Inflammatory macrophage treated with lipopolysaccharide for 1 hour (primary cell): ENCODE data around the gene COMT.
A peak's percentile ranks its signal among the peaks of the same experiment; 100 is the strongest.

Source experiments
- DNase-seq, 2 donors: peaks; one replicate each; pipeline ENCODE4 v3.0.0-alpha.2; 2020 to 2022

COMT gene

GRCh38 chr22:19984201-19984753 is 42.7 kb downstream of the COMT start:
- DNase-seq: no peak

GRCh38 chr22:19984851-19985811 is 43.6 kb downstream of the COMT start:
- DNase-seq: no peak

- DNase-seq: no peak
These were observed 44.4 kb downstream of the COMT start for GRCh38 chr22:19986011-19986409.

GRCh38 chr22:19986410-19987341 is 45.1 kb downstream of the COMT start:
- peak; percentile 65 to 73 for DNase-seq

DNA sequence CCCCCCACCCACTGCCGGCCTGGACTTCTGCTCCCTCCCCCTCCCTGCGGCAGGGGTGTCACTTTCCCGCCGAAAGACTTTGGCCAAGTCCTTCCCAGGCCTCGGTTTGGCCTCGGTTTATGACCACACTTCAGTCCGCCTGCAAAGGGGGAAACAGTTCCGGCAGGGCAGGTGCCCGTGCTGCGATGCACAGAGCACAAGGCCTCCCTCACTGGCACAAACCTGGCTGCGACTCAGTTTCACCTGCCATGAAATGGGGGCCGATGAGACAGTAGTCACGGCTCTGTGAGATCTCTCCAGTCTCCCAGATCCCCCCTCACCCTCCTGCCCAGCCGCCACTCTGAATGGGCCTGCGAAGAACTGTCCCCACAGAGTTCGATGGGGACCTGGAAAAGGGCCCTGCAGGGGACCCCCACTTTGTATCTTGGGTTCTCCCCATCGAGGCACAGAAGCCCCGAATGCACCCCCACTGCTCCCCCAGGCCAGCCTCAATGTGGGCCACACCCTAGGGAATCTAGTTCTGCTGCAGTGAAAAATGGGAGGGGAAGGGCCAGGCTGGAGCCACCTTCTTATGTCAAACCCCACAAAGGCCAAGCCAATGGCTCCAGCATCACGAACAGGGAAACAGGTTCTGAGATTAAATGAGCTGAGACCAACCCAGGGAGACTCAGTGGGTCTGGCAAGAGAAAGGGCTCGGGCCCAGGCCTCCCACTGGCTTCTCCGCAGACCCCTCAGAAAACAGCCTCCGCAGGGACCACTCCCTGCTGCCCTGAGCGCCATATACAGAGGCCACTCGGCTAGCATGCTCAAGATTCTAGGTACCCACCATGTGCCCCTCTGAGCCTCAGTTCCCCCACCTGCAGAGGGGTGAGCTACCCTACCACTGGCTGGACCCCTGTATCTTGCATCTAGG is 46.1 kb downstream of the COMT start:
- DNase-seq: no peak

- no peak for DNase-seq
These were observed 46.8 kb downstream of the COMT start for GRCh38 chr22:19988331-19988808.

GRCh38 chr22:19988965-19989724 is 47.6 kb downstream of the COMT start:
- DNase-seq: no peak

- no peak for DNase-seq
These were observed 48.1 kb downstream of the COMT start for GRCh38 chr22:19989725-19990067.

DNA sequence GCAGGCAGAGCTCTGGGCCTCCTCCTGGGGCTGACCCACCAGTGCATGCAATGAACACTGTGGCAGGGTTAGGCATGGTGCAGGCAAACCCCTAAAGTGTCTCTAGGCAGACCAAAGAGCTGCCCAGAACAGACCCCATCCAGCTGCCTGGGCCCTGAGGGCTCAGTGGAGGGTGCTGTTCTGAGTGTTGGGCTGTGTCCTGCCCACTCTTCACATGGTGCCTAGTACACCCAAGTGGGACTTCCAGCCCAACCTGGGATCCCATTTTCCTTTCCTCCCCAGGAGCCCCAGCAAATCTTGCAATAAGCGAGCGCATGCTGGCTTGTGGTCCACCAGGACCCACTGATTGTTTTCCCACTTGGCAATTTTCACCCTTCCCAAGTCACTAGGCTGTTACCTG is 48.6 kb downstream of the COMT start:
- DNase-seq: no peak

DNA sequence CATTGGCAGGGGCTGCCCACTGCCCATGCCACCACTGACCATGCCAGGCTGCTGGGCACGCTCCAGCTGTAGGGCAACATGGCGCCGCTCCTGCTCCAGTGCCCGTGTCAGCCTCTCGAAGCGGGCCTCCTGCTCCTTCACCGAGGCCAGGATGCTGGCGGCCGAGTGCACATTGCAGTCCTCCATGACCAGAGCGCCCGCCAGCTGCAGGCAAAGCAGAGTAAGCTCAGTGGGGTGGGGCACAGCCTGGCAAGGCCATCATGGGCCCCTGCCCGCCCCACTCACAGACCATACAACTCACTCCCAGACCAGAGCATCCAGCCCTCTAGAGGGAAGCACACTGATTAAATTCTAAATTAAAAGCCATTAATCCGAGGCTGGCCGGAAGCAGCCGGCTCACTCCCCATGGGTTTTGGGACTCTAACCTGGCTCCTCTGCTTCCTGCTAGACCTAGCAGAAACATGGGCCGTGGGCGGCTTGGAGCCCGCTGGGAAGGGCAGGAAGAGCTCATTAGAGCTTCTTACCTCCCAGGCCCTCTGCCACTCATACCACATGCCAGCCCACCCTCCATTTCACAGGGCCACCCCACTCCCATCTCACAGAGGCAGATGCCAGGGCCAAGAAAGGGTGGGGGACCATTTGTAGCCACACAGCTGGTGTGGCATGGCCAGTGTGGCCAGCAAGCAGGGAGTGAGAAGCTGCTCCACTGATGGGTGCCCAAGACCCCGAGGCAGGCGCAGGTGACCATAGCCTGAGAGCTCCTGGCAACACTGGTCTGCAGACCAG is 49.2 kb downstream of the COMT start:
- no peak for DNase-seq

GRCh38 chr22:19991395-19991644 is 49.7 kb downstream of the COMT start:
- DNase-seq: no peak

DNA sequence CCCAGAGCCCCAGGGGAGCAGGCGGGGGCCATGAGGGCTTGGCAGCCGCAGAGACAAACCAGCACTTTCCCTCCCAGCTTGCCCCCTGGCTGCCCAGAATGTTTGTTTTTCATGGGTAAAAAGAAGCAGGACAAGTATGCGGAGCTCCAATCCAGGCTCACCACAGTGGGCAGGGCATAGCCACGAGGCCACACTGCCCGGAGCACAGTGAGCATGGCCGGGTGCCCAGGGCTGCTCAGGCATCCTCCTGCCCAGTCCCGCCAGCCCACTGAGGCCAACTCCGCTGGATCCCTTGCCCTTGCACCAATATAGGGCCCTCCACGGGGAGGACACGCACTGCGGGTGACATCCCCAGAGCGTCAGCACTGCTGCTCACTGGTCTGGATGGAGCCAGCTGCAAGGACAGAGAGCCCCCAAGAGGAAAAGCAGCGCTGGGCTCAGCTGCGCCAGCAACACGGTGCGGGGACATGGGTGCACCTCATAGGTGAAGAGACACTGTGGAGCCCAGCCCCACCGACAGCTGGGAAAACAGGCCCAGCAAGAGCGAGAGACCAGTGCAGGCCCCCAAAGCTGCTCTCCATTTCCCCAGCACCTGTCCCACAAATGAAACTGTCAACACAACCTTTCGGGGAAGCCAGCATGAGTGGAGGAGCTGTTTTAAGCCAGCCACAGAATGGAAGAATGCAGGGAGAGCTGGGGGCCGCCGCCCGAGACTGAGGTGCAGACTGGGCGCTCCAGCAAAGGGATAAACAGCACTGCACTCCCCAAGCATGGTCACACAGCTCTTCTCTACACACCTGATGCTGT is 50.3 kb downstream of the COMT start:
- DNase-seq: no peak

- DNase-seq: no peak
These were observed 50.9 kb downstream of the COMT start for GRCh38 chr22:19992481-19992911.

- DNase-seq: no peak
These were observed 51.4 kb downstream of the COMT start for GRCh38 chr22:19992921-19993355.

DNA sequence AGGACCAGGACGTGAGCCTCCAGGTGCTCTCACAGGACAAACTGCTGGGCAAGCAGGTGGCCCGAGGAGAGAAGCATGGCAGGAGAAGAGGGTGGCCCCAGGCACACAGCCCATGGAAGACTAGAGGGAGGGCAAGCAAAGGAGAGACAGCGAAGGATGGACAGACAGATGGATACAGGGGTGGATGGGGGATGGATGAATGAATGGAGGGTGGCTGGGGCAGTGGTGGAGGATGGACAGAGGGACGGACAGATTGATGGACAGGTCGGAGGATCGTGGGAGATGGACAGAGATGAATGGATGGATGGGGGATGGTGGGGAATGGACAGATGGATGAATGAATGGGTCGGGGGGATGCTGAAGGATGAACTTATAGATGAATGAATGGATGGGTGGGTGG is 52.4 kb downstream of the COMT start:
- no peak for DNase-seq

- no peak for DNase-seq
These were observed 53.5 kb downstream of the COMT start for GRCh38 chr22:19994851-19995610.

DNA sequence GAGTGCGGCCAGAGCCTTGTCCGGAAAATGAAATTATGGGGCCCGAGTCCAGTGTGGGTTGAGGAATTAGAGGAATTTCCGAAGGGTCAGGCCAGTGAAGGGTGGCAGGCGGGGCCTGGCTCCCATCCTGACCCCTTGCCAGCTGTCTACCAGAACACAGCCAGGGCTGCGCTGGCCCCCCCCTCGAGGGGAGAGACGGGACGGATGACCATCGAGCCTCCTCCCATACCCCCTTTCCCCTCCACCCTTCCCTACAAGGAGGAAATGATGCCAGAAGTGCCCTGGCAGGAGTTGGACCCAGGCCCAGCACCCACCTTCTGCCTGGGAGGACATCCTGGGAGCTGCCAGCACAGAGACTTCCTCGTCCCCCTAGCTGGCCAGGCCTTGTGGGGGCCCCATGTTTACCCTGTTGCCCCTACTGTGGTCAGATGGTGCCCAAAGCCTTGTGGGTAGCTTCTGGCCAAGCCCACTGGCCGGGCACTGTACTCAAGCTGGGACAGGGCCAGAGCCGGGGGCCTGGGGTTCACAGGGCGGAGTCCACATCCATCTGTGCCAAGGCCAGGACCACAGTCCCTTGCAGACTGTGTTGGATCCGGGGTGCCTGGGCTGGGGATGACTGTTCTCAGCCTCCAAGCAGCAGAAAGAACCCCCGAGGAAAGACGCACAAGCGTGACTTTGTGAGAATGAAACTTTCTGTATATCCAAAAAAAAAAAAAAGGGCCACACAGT is 54.2 kb downstream of the COMT start:
- no peak for DNase-seq

GRCh38 chr22:19996694-19997384 is 55.3 kb downstream of the COMT start:
- no peak for DNase-seq
